Measurements from ENCODE around the gene ABCC4. TPM values are rescaled to one million over a fixed set of nuclear protein-coding genes. Genes with fewer than 3 reads are reported as not detected.

ABCC4 gene
- total RNA-seq, 2 donors from 2014 or later, result 11.4 to 14.7 TPM

DNA sequence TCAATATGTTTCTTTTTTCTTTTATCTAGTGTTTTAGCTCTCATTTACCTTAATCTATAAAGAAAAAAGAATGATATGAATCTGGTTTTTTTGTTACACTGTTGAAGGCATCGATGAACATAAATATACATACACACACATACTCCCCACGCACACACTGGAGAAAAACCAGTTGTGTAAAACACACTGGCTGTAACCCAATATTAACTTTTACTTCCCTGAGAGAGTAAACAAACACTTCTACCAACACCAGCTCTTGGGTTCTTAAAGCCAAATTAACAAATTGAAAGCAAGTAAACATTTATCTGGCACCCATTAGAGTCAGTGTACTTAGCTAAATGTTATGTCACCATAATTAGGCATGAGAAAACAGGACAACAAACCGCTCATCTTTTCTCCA, 145.7 kb downstream of the ABCC4 start:
- Histone ChIP-seq H3K27me3 (no peaks in the 10 kb centered on the region), H3K36me3 (no peaks in the 10 kb centered on the region), H3K9me3 (no peaks in the 10 kb centered on the region), H3K9ac (ENCODE audit: low read depth in 2 of 2, low read length in 2 of 2) (no peak overlapping the region), H3K4me1 (no peaks in the 10 kb centered on the region), H3K4me3 (no peak overlapping the region), H3K27ac (no peak overlapping the region)
- intact Hi-C loops (cut with DNase I), result loop anchor here (10.0 kb wide), 1 partner anchor 481 kb away; no protein-coding TSS in a partner anchor
- DNase-seq, result no peak
- TF ChIP-seq, protein P1, sequence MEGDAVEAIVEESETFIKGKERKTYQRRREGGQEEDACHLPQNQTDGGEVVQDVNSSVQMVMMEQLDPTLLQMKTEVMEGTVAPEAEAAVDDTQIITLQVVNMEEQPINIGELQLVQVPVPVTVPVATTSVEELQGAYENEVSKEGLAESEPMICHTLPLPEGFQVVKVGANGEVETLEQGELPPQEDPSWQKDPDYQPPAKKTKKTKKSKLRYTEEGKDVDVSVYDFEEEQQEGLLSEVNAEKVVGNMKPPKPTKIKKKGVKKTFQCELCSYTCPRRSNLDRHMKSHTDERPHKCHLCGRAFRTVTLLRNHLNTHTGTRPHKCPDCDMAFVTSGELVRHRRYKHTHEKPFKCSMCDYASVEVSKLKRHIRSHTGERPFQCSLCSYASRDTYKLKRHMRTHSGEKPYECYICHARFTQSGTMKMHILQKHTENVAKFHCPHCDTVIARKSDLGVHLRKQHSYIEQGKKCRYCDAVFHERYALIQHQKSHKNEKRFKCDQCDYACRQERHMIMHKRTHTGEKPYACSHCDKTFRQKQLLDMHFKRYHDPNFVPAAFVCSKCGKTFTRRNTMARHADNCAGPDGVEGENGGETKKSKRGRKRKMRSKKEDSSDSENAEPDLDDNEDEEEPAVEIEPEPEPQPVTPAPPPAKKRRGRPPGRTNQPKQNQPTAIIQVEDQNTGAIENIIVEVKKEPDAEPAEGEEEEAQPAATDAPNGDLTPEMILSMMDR (IDR thresholded peaks at IDR 0.05), result no peak

DNA sequence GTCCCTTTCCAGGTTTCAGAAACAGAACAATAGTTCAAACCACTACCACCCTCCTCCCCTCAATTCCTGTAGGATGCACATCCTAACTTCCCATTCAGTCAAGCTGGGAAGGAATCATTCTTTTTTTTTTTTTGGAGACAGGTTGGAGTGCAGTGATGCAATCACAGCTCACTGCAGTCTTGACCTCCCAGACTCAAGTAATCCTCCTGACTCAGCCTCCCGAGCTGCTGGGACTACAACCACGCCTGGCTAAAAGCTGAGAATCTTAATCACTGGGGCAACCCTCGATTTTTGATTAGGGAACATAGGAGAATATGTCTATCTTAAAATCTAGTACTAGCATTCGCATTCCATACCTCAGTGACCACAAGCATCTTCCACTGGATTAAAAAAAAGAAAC, 146.2 kb downstream of the ABCC4 start:
- no peak overlapping the region for H3K9ac ChIP-seq (ENCODE audit: low read depth in 2 of 2, low read length in 2 of 2)
- TF ChIP-seq, protein P1 (IDR thresholded peaks at IDR 0.05), result no peak
- no peak for DNase-seq
- intact Hi-C loops (cut with DNase I), result loop anchor here (10.0 kb wide), 1 partner anchor 480 kb away; no protein-coding TSS in a partner anchor
- H3K27ac ChIP-seq, result no peak overlapping the region
- H3K4me3 ChIP-seq, result no peak overlapping the region
- H3K9me3 ChIP-seq, result no peaks in the 10 kb centered on the region
- H3K27me3 ChIP-seq, result no peaks in the 10 kb centered on the region
- no peaks in the 10 kb centered on the region for H3K4me1 ChIP-seq
- H3K36me3 ChIP-seq, result no peaks in the 10 kb centered on the region

DNA sequence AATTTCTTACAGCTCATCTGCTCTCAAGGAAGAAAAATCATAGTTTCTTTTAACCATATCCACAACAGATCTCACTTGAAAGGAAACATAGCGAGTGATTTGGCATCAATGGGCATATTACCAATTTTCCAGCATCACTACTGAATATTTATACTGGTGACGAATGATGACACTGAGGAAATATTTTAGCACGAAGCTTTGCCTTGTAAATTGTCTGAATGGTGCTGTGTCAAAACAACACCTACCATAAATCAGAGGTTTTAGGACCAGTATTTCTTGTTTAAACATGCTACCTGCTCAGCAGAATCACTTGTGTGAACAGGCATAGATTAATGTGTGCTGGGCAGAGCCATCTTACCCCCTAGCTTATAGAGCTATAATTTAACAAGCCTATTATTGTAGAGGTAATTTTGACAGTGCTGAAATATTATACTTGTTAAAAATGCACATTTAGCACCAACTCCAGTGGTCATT, 146.8 kb downstream of the ABCC4 start:
- no peak for DNase-seq
- TF ChIP-seq, protein P1 (IDR thresholded peaks at IDR 0.05), result no peak
- intact Hi-C loops (cut with DNase I), result loop anchor here (10.0 kb wide), 1 partner anchor 480 kb away; no protein-coding TSS in a partner anchor
- Histone ChIP-seq H3K36me3 (no peaks in the 10 kb centered on the region), H3K4me1 (no peaks in the 10 kb centered on the region), H3K27ac (no peak overlapping the region), H3K9me3 (no peaks in the 10 kb centered on the region), H3K4me3 (no peak overlapping the region), H3K27me3 (no peaks in the 10 kb centered on the region), H3K9ac (ENCODE audit: low read depth in 2 of 2, low read length in 2 of 2) (no peak overlapping the region)

DNA sequence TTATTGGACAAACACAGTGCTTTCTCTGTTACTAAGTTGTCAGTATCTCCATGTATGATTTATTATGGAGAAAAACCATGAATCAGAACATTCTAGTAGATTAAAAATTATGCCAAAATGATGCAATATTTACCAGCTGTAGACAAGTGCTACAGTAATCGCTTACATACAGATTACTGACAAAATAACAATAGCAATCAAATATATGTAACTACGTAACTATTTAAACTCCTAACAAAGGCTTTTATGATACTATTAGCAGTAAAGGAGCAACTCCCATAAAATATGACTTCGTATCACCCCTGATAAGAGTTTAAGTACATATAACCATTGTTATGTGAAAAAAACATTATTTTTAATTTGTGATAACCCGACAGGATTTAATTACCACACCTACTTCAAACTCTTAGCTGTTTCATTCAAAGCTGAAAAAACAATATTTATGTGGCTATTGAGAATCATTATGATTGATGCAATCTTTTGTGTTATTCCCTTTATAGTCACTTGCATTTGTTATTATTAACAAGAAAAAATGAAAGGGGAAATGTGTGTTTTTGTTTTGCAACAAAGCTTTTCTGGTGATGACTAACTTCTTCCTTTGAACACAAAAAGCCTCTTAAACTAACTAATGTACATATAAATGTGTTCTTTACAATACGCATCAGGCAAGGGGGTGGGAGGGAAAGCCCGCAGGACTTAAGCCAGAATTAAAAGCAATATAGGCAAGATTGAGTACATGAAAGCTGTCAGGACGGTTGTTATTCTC, 147.4 kb downstream of the ABCC4 start:
- no peak overlapping the region for H3K4me3 ChIP-seq
- no peak overlapping the region for H3K9ac ChIP-seq (ENCODE audit: low read depth in 2 of 2, low read length in 2 of 2)
- H3K9me3 ChIP-seq, result no peaks in the 10 kb centered on the region
- no peaks in the 10 kb centered on the region for H3K36me3 ChIP-seq
- DNase-seq, result no peak
- no peaks in the 10 kb centered on the region for H3K4me1 ChIP-seq
- intact Hi-C loops (cut with DNase I), result loop anchor here (10.0 kb wide), 1 partner anchor 479 kb away; no protein-coding TSS in a partner anchor
- TF ChIP-seq, protein P1 (IDR thresholded peaks at IDR 0.05), result no peak
- no peak overlapping the region for H3K27ac ChIP-seq
- no peaks in the 10 kb centered on the region for H3K27me3 ChIP-seq

DNA sequence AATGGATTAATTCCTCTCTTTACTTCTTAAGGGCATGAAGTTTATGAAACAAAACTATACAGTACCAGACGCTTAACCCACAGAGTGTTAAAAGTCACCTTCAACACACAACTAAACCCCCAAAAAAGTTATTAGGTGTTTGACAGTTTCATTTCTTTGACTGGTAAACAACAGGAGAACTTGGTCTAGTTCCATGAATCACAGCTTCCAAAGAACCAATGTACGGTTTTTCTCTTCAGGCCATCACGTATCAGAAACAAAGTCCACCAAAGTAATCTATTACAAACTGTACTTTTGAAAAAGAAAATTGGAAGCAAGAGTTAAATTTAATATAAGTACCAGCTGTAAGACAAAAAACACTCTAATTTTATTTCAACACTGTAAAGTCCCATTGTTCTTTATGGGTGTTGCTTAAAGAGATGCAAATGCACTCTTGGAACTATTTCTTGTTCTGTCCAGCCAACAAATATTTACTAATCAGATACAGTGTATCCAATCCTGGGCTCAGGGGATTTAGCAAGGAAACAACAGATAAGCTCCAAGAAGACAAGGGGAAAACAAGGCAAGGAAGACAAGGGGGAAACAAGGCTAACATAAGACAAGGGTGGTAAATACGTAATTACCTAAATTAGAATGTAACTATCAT, 149.2 kb downstream of the ABCC4 start:
- intact Hi-C loops (cut with DNase I), result loop anchor here (10.0 kb wide), 1 partner anchor 477 kb away; no protein-coding TSS in a partner anchor

More for the DNA sequence above, 149.2 kb downstream of the ABCC4 start:
- Histone ChIP-seq H3K27ac (no peak overlapping the region), H3K4me3 (no peak overlapping the region), H3K9ac (ENCODE audit: low read depth in 2 of 2, low read length in 2 of 2) (no peak overlapping the region), H3K4me1 (no peaks in the 10 kb centered on the region), H3K36me3 (no peaks in the 10 kb centered on the region), H3K27me3 (no peaks in the 10 kb centered on the region), H3K9me3 (no peaks in the 10 kb centered on the region)
- no peak for DNase-seq
- TF ChIP-seq, protein P1 (IDR thresholded peaks at IDR 0.05), result no peak
